ENCODE results near the gene SLC36A3. TPM values are rescaled to one million over a fixed set of nuclear protein-coding genes. Genes with fewer than 3 reads are reported as not detected.

The SLC36A3 gene
- total and polyA plus RNA-seq, 9 donors = 0.04 TPM; not detected in 8

DNA sequence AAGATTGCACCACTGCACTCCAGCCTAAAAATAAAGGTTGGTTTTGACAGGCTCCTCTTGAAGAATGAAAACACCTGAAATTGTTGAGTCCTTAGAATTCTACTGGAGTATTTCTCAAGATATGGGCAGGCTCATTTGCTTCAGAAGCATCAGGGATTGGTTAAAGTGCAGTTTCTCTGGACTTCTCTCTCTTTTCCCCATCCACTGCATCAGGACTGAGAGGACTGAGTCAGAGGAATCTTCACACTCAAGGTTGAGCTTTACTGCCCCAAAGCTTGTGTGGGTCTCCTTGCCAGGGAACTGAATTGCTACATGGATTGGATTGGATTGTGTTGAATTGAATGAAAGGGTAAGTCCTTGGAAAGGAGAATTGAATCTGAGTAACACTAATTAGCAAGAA lies 72.2 kb downstream of the SLC36A3 start:
- Histone ChIP-seq H3K4me3 (ENCODE audit: low read length) (no peak overlapping the region), H3K4me1 (ENCODE audit: control insufficient read depth, insufficient read depth, low read length) (peaks cover 16% of the 10 kb centered on the region), H3K9me3 (replicated peaks; ENCODE audit: control insufficient read depth, low read depth, low read length) (no peaks in the 10 kb centered on the region), H3K27me3 (ENCODE audit: control insufficient read depth, insufficient read depth, low read length) (no peaks in the 10 kb centered on the region), H3K27ac (ENCODE audit: low read length) (no peak overlapping the region), H3K36me3 (ENCODE audit: control insufficient read depth, insufficient read depth, low read length) (no peaks in the 10 kb centered on the region)
- DNase-seq = no peak

GRCh38 chr5:151230048-151230680 lies 73.4 kb downstream of the SLC36A3 start:
- DNase-seq = no peak
- 64% methylated on average over 1 of the region's 6 CpGs for WGBS (ENCODE audit: insufficient coverage)
- no peak overlapping the region for H3K4me3 ChIP-seq (ENCODE audit: low read length)
- no peaks in the 10 kb centered on the region for H3K27me3 ChIP-seq (ENCODE audit: control insufficient read depth, insufficient read depth, low read length)
- H3K9me3 ChIP-seq (replicated peaks; ENCODE audit: control insufficient read depth, low read depth, low read length) = no peaks in the 10 kb centered on the region
- H3K27ac ChIP-seq (ENCODE audit: low read length) = no peak overlapping the region
- H3K4me1 ChIP-seq (ENCODE audit: control insufficient read depth, insufficient read depth, low read length) = peaks cover 12% of the 10 kb centered on the region
- no peaks in the 10 kb centered on the region for H3K36me3 ChIP-seq (ENCODE audit: control insufficient read depth, insufficient read depth, low read length)

DNA sequence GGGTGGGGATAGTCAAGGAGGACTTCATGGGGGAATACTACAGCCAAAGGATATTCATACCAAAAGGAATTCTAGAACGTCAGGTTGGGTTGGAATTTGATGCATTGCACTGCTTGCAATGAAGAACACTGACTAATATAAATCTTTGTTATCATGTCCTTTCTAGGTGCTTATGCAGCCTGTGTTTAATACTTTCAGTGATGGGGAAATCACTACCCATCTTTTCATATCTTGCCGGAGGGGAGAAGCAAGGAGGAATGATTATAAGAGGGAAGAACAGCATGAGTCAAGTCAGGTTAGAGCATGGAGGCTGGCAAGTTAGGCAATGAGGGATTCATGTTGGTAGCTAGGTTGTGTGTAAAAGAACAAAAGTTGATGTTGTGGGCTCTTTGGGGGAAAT lies 74.6 kb downstream of the SLC36A3 start:
- Histone ChIP-seq H3K27ac (ENCODE audit: low read length) (no peak overlapping the region), H3K4me3 (ENCODE audit: low read length) (no peak overlapping the region), H3K36me3 (ENCODE audit: control insufficient read depth, insufficient read depth, low read length) (no peaks in the 10 kb centered on the region), H3K27me3 (ENCODE audit: control insufficient read depth, insufficient read depth, low read length) (no peaks in the 10 kb centered on the region), H3K9me3 (replicated peaks; ENCODE audit: control insufficient read depth, low read depth, low read length) (no peaks in the 10 kb centered on the region), H3K4me1 (ENCODE audit: control insufficient read depth, insufficient read depth, low read length) (peaks cover 7% of the 10 kb centered on the region)
- WGBS (ENCODE audit: insufficient coverage) = 100% methylated on average over 1 of the region's 2 CpGs
- DNase-seq = no peak

- Histone ChIP-seq H3K4me3 (ENCODE audit: low read length) (no peak overlapping the region), H3K9me3 (replicated peaks; ENCODE audit: control insufficient read depth, low read depth, low read length) (no peaks in the 10 kb centered on the region), H3K27ac (ENCODE audit: low read length) (no peak overlapping the region), H3K4me1 (ENCODE audit: control insufficient read depth, insufficient read depth, low read length) (peaks cover 11% of the 10 kb centered on the region), H3K36me3 (ENCODE audit: control insufficient read depth, insufficient read depth, low read length) (no peaks in the 10 kb centered on the region), H3K27me3 (ENCODE audit: control insufficient read depth, insufficient read depth, low read length) (no peaks in the 10 kb centered on the region)
- WGBS (ENCODE audit: insufficient coverage) = 75% methylated on average over 2 of the region's 6 CpGs
- DNase-seq = no peak
Observed at GRCh38 chr5:151227918-151228447, 75.6 kb downstream of the SLC36A3 start.

Other genes with a start within 250 kb of the SLC36A3 start
- 51.3 TPM for gene TNIP1, start 222.7 kb downstream of the SLC36A3 start, total RNA-seq
- gene TNIP1, start 222.7 kb downstream of the SLC36A3 start, polyA plus RNA-seq (ENCODE audit: insufficient read depth in 1 of 8, insufficient read length in 8 of 8, low replicate concordance in 1 of 8) = 100 to 1,000 TPM in 1 of 8 donors, 10 to 100 TPM in 7; 67.5 to 102 (median 89.7) TPM
- 370 TPM for gene ANXA6, start 146.0 kb downstream of the SLC36A3 start, total RNA-seq
- 100 to 1,000 TPM; 335 to 439 (median 394) TPM for gene ANXA6, start 146.0 kb downstream of the SLC36A3 start, polyA plus RNA-seq (ENCODE audit: insufficient read depth in 1 of 8, insufficient read length in 8 of 8, low replicate concordance in 1 of 8)
- gene CCDC69, start 79.7 kb downstream of the SLC36A3 start, total RNA-seq = 61.4 TPM
- 100 to 1,000 TPM in 1 of 8 donors, 10 to 100 TPM in 7; 38.5 to 104 (median 85.5) TPM for gene CCDC69, start 79.7 kb downstream of the SLC36A3 start, polyA plus RNA-seq (ENCODE audit: insufficient read depth in 1 of 8, insufficient read length in 8 of 8, low replicate concordance in 1 of 8)
- 22.2 TPM for gene GM2A, start 50.6 kb downstream of the SLC36A3 start, total RNA-seq
- 10 to 100 TPM; 16.2 to 22.9 (median 19.3) TPM for gene GM2A, start 50.6 kb downstream of the SLC36A3 start, polyA plus RNA-seq (ENCODE audit: insufficient read depth in 1 of 8, insufficient read length in 8 of 8, low replicate concordance in 1 of 8)
- gene SLC36A2, start 43.8 kb upstream of the SLC36A3 start, total RNA-seq = 0.04 TPM
- gene SLC36A2, start 43.8 kb upstream of the SLC36A3 start, polyA plus RNA-seq (ENCODE audit: insufficient read depth in 1 of 8, insufficient read length in 8 of 8, low replicate concordance in 1 of 8) = under 1 TPM in 3 of 8 donors, not detected in 5; 0.09 to 0.19 (median 0.15) TPM
- 8.4 TPM for gene SLC36A1, start 143.8 kb upstream of the SLC36A3 start, total RNA-seq
- gene SLC36A1, start 143.8 kb upstream of the SLC36A3 start, polyA plus RNA-seq (ENCODE audit: insufficient read depth in 1 of 8, insufficient read length in 8 of 8, low replicate concordance in 1 of 8) = 10 to 100 TPM; 10.4 to 18.3 (median 15.7) TPM